Measurements from ENCODE around the gene TCF7. TPM values are rescaled to one million over a fixed set of nuclear protein-coding genes. Genes with fewer than 3 reads are reported as not detected.

TCF7 gene
- total RNA-seq, 1 donor from 2014 or later: 3.0 TPM

- Histone ChIP-seq H3K4me3 (no peak overlapping the region), H3K27me3 (ENCODE audit: low read depth) (peaks cover 30% of the 10 kb centered on the region), H3K36me3 (no peaks in the 10 kb centered on the region), H3K27ac (replicated peaks) (no peak overlapping the region), H3K4me1 (peaks cover 18% of the 10 kb centered on the region), H3K9me3 (replicated peaks) (no peaks in the 10 kb centered on the region)
- intact Hi-C loops (cut with micrococcal nuclease): no loop called here
- no peak for DNase-seq
- no peak for TF ChIP-seq CTCF (IDR thresholded peaks at IDR 0.05; ENCODE audit: borderline replicate concordance)
These were observed 4.1 kb upstream of the TCF7 start for GRCh38 chr5:134110382-134110781.

- no peak for DNase-seq
- intact Hi-C loops (cut with micrococcal nuclease): no loop called here
- no peaks in the 10 kb centered on the region for H3K36me3 ChIP-seq
These were observed 2.5 kb upstream of the TCF7 start for GRCh38 chr5:134111741-134112647.

DNA sequence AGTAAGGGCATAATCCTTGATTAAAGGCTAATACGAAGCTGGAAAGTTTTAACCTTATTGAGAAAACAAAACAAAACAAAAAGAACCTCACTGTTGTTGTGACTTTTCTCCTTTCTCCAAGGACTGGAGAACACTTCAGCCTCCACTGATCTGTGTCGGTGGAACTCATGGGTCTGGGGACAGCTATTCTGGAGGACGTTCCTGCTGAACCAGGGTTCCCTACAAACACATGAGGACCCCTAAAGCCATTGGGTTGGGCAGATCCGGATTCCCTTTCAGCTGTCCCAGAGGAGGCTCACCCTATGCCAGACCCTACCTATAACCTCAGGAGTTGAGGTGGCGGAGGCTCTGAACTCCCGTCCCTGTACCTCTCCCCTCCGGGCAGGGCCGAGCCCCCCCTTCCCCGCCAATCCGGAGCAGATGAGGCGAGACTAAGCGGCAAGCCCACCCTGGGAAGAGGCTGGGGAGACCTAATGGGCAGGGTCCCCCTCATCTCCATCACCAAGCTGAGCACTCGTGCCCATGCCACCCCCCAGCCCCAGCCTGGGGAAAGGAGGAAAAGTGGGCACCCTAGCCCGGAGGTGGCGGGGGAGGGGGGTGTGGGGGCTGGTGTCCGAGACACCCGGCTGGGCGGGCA lies 1.6 kb upstream of the TCF7 start:
- H3K4me3 ChIP-seq: peak overlapping the region; percentile 74
- no peaks in the 10 kb centered on the region for H3K9me3 ChIP-seq (replicated peaks)
- H3K27me3 ChIP-seq (ENCODE audit: low read depth): peaks cover 30% of the 10 kb centered on the region
- peaks cover 32% of the 10 kb centered on the region for H3K4me1 ChIP-seq
- intact Hi-C loops (cut with micrococcal nuclease): no loop called here
- no peaks in the 10 kb centered on the region for H3K36me3 ChIP-seq
- TF ChIP-seq CTCF (IDR thresholded peaks at IDR 0.05; ENCODE audit: borderline replicate concordance): no peak
- no peak for DNase-seq
- H3K27ac ChIP-seq (replicated peaks): no peak overlapping the region

More at GRCh38 chr5:134111741-134112647, 2.5 kb upstream of the TCF7 start:
- no peak overlapping the region for H3K27ac ChIP-seq (replicated peaks)
- H3K9me3 ChIP-seq (replicated peaks): no peaks in the 10 kb centered on the region
- no peak for TF ChIP-seq CTCF (IDR thresholded peaks at IDR 0.05; ENCODE audit: borderline replicate concordance)
- no peak overlapping the region for H3K4me3 ChIP-seq
- H3K27me3 ChIP-seq (ENCODE audit: low read depth): peaks cover 30% of the 10 kb centered on the region
- peaks cover 26% of the 10 kb centered on the region for H3K4me1 ChIP-seq

- Histone ChIP-seq H3K27me3 (ENCODE audit: low read depth) (peaks cover 30% of the 10 kb centered on the region), H3K4me1 (peaks cover 32% of the 10 kb centered on the region), H3K4me3 (peak overlapping the region; percentile 74), H3K9me3 (replicated peaks) (no peaks in the 10 kb centered on the region), H3K27ac (replicated peaks) (no peak overlapping the region), H3K36me3 (no peaks in the 10 kb centered on the region)
- no peak for TF ChIP-seq CTCF (IDR thresholded peaks at IDR 0.05; ENCODE audit: borderline replicate concordance)
- intact Hi-C loops (cut with micrococcal nuclease): no loop called here
- no peak for DNase-seq
These were observed 1.1 kb upstream of the TCF7 start for GRCh38 chr5:134113363-134113889.

DNA sequence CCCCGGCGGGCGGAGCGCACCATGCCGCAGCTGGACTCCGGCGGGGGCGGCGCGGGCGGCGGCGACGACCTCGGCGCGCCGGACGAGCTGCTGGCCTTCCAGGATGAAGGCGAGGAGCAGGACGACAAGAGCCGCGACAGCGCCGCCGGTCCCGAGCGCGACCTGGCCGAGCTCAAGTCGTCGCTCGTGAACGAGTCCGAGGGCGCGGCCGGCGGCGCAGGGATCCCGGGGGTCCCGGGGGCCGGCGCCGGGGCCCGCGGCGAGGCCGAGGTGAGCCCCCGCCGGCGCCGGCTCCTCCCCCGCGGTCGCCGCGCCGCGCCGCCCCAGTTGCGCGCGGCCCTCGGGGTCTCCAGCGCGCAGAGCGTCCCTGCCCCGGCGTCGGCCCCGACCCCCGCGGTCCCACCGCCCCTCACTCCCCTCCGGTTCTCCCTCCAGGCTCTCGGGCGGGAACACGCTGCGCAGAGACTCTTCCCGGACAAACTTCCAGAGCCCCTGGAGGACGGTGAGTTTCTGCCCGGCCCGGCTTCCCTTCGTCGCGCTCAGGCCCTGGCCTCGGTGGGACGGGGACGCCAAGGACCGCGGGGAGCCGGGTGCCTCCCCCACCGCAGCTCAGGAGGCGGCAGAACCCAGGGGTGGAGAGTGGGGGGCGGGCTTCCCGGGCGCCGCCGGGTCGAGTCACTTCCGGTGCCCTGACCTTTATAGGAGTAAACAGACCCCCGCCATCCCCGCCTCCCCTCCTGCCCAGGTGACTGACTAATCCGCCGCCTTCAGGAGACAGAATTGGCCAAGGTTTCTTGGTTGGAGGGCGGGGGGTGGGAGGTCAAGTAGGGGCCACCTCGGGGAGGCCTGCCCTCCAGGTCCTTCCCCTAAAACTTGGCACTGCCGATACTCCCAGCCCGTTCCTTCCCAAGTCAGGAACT lies 665 bp downstream of the TCF7 start:
- DNase-seq: no peak
- H3K4me3 ChIP-seq: peak overlapping the region; percentile 74
- H3K36me3 ChIP-seq: no peaks in the 10 kb centered on the region
- no peak for TF ChIP-seq CTCF (IDR thresholded peaks at IDR 0.05; ENCODE audit: borderline replicate concordance)
- H3K27ac ChIP-seq (replicated peaks): no peak overlapping the region
- H3K9me3 ChIP-seq (replicated peaks): no peaks in the 10 kb centered on the region
- H3K27me3 ChIP-seq (ENCODE audit: low read depth): peaks cover 30% of the 10 kb centered on the region
- H3K4me1 ChIP-seq: peaks cover 32% of the 10 kb centered on the region
- intact Hi-C loops (cut with micrococcal nuclease): no loop called here

Measured in left ventricle myocardium inferior (tissue), 1 donor.